ENCODE measurements around the gene CLIP1. TPM values are rescaled to one million over a fixed set of nuclear protein-coding genes. Genes with fewer than 3 reads are reported as not detected.
"Not testable (repeated sequence)": the region's sequence is repeated elsewhere in the genome, so short reads cannot be mapped to it uniquely, and the experiment has no call there.

The CLIP1 gene
- polyA plus RNA-seq, 1 donor (not counting 4 experiments of a cell fraction or from before 2014, with no cell fraction given): 54.0 TPM

GRCh38 chr12:122438822-122439221 is 16.4 kb upstream of the CLIP1 start:
- H3K9me1 ChIP-seq (ENCODE audit: control insufficient read depth, extremely low read depth, insufficient read depth, low read length); H3K4me3 ChIP-seq (ENCODE audit: control insufficient read depth in 2 of 3, extremely low read depth in 1 of 3, insufficient read depth in 2 of 3, low read depth in 1 of 3, low read length in 3 of 3); H3K9ac ChIP-seq (ENCODE audit: control insufficient read depth, extremely low read depth, insufficient read depth, low read length); H2AFZ ChIP-seq (ENCODE audit: control insufficient read depth, low read length); H3K27me3 ChIP-seq (ENCODE audit: control insufficient read depth, extremely low read depth, insufficient read depth, low read length); dilution Hi-C loops (cut with MboI; ENCODE audit: extremely low pct_ligation_motif_present, low sequenced_read_pairs); H3K9me3 ChIP-seq (ENCODE audit: control insufficient read depth, low read depth, low read length); H3K27ac ChIP-seq (ENCODE audit: control insufficient read depth, insufficient read depth, low read length); FAIRE-seq; H4K20me1 ChIP-seq (ENCODE audit: control insufficient read depth, extremely low read depth, insufficient read depth, low read length); H3K4me2 ChIP-seq (ENCODE audit: control insufficient read depth, extremely low read depth, insufficient read depth, low read depth, low read length); H3K79me2 ChIP-seq (ENCODE audit: control insufficient read depth, insufficient read depth, low read length); DNase-seq (ENCODE audit: low read depth, low spot score); H3K4me1 ChIP-seq (ENCODE audit: control insufficient read depth, extremely low read depth, insufficient read depth, low read length); H3K36me3 ChIP-seq (ENCODE audit: control insufficient read depth in 2 of 2, extremely low read depth in 1 of 2, insufficient read depth in 2 of 2, low read length in 2 of 2): not testable (repeated sequence)

DNA sequence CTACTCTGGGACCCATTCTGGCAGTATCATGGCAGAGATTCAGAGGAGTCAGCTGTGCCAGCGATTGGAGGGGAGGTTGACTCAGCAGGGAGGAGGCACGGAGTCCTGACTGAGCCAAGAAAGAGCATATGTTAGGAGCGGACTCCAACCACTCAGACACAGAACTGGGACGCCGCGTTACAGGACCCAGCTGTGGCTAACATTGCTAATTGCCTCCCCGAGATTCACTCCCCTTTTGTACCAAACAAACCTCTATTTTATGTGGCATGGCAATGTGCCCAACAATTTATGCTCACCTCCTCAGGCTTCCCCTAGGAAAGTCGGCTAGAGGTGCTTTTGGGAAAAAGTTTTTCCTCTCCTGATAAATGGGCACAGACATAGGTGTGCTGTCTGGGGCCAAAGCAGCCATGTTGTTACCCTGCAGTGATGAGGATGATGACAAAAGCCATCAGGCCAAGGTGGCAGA is 15.2 kb upstream of the CLIP1 start:
- FAIRE-seq (peak; percentile 84), DNase-seq (ENCODE audit: low read depth, low spot score) (no peak)
- no peak for TF ChIP-seq EZH2 (IDR thresholded peaks at IDR 0.05; ENCODE audit: low read length)
- TF ChIP-seq, protein P1, sequence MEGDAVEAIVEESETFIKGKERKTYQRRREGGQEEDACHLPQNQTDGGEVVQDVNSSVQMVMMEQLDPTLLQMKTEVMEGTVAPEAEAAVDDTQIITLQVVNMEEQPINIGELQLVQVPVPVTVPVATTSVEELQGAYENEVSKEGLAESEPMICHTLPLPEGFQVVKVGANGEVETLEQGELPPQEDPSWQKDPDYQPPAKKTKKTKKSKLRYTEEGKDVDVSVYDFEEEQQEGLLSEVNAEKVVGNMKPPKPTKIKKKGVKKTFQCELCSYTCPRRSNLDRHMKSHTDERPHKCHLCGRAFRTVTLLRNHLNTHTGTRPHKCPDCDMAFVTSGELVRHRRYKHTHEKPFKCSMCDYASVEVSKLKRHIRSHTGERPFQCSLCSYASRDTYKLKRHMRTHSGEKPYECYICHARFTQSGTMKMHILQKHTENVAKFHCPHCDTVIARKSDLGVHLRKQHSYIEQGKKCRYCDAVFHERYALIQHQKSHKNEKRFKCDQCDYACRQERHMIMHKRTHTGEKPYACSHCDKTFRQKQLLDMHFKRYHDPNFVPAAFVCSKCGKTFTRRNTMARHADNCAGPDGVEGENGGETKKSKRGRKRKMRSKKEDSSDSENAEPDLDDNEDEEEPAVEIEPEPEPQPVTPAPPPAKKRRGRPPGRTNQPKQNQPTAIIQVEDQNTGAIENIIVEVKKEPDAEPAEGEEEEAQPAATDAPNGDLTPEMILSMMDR (optimal IDR thresholded peaks at IDR 0.05 in 1 of 3, IDR thresholded peaks at IDR 0.05 in 1 of 3, conservative IDR thresholded peaks at IDR 0.05 in 1 of 3; ENCODE audit: extremely low read depth in 1 of 3, insufficient read depth in 2 of 3, low read length in 3 of 3): no peak
- Histone ChIP-seq H3K4me3 (ENCODE audit: control insufficient read depth in 2 of 3, extremely low read depth in 1 of 3, insufficient read depth in 2 of 3, low read depth in 1 of 3, low read length in 3 of 3) (peak overlapping the region in 1 of 3 experiments; percentile 23), H3K27me3 (ENCODE audit: control insufficient read depth, extremely low read depth, insufficient read depth, low read length) (no peaks in the 10 kb centered on the region), H3K9me1 (ENCODE audit: control insufficient read depth, extremely low read depth, insufficient read depth, low read length) (no peaks in the 10 kb centered on the region), H4K20me1 (ENCODE audit: control insufficient read depth, extremely low read depth, insufficient read depth, low read length) (no peaks in the 10 kb centered on the region), H3K4me2 (ENCODE audit: control insufficient read depth, extremely low read depth, insufficient read depth, low read depth, low read length) (peak overlapping the region; percentile 64), H3K9ac (ENCODE audit: control insufficient read depth, extremely low read depth, insufficient read depth, low read length) (peak overlapping the region; percentile 18), H3K36me3 (ENCODE audit: control insufficient read depth in 2 of 2, extremely low read depth in 1 of 2, insufficient read depth in 2 of 2, low read length in 2 of 2) (no peaks in the 10 kb centered on the region), H3K79me2 (ENCODE audit: control insufficient read depth, insufficient read depth, low read length) (no peaks in the 10 kb centered on the region), H2AFZ (ENCODE audit: control insufficient read depth, low read length) (peak overlapping the region; percentile 65), H3K4me1 (ENCODE audit: control insufficient read depth, extremely low read depth, insufficient read depth, low read length) (peaks cover 8% of the 10 kb centered on the region), H3K9me3 (ENCODE audit: control insufficient read depth, low read depth, low read length) (no peaks in the 10 kb centered on the region), H3K27ac (ENCODE audit: control insufficient read depth, insufficient read depth, low read length) (no peak overlapping the region)
- dilution Hi-C loops (cut with MboI; ENCODE audit: extremely low pct_ligation_motif_present, low sequenced_read_pairs): no loop called here

DNA sequence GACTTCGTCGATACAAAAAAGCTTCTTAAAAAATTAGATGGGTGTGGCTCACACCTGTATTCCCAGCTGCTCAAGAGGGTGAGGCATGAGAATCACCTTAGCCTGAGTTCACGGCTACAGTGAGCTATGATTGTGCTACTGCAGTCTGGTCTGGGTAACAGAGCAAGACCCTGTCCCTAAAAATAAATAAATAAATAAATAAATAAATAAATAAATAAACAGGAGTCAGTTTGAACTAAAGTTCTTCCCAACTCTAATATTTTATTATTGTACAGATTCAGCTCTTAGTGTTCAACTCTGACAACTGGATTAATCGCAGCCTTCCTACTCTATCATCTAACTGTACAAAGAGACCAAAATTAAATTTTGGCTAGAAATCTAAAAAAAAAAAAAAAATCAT is 12.7 kb upstream of the CLIP1 start:
- Histone ChIP-seq H3K79me2 (ENCODE audit: control insufficient read depth, insufficient read depth, low read length) (no peaks in the 10 kb centered on the region), H3K4me2 (ENCODE audit: control insufficient read depth, extremely low read depth, insufficient read depth, low read depth, low read length) (no peak overlapping the region), H2AFZ (ENCODE audit: control insufficient read depth, low read length) (no peak overlapping the region), H3K4me3 (ENCODE audit: control insufficient read depth in 2 of 3, extremely low read depth in 1 of 3, insufficient read depth in 2 of 3, low read depth in 1 of 3, low read length in 3 of 3) (no peak overlapping the region), H3K9me1 (ENCODE audit: control insufficient read depth, extremely low read depth, insufficient read depth, low read length) (no peaks in the 10 kb centered on the region), H3K27me3 (ENCODE audit: control insufficient read depth, extremely low read depth, insufficient read depth, low read length) (no peaks in the 10 kb centered on the region), H4K20me1 (ENCODE audit: control insufficient read depth, extremely low read depth, insufficient read depth, low read length) (no peaks in the 10 kb centered on the region), H3K9ac (ENCODE audit: control insufficient read depth, extremely low read depth, insufficient read depth, low read length) (no peak overlapping the region), H3K9me3 (ENCODE audit: control insufficient read depth, low read depth, low read length) (no peaks in the 10 kb centered on the region), H3K36me3 (ENCODE audit: control insufficient read depth in 2 of 2, extremely low read depth in 1 of 2, insufficient read depth in 2 of 2, low read length in 2 of 2) (no peaks in the 10 kb centered on the region), H3K27ac (ENCODE audit: control insufficient read depth, insufficient read depth, low read length) (no peak overlapping the region), H3K4me1 (ENCODE audit: control insufficient read depth, extremely low read depth, insufficient read depth, low read length) (peaks cover 8% of the 10 kb centered on the region)
- DNase-seq (ENCODE audit: low read depth, low spot score) (no peak), FAIRE-seq (no peak)
- dilution Hi-C loops (cut with MboI; ENCODE audit: extremely low pct_ligation_motif_present, low sequenced_read_pairs): no loop called here
- TF ChIP-seq, protein P1 (optimal IDR thresholded peaks at IDR 0.05 in 1 of 3, IDR thresholded peaks at IDR 0.05 in 1 of 3, conservative IDR thresholded peaks at IDR 0.05 in 1 of 3; ENCODE audit: extremely low read depth in 1 of 3, insufficient read depth in 2 of 3, low read length in 3 of 3): no peak
- TF ChIP-seq EZH2 (IDR thresholded peaks at IDR 0.05; ENCODE audit: low read length): no peak

DNA sequence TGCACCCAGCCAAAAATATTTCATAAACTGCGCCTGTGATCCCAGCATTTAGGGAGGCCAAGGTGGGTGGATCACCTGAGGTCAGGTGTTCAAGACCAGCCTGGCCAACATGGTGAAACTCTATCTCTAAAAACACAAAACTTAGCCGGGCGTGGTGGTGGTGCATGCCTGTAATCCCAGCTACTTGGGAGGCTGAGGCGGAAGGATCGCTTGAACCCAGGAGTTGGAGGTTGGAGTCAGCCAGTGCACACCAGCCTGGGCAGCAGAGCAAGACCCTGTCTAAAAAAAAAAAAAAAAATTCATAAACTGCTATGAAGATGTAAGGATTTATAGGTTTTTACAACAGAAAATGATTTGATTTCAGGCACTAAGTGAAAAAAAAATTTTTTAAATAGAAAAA is 6.6 kb upstream of the CLIP1 start:
- H3K27me3 ChIP-seq (ENCODE audit: control insufficient read depth, extremely low read depth, insufficient read depth, low read length); H4K20me1 ChIP-seq (ENCODE audit: control insufficient read depth, extremely low read depth, insufficient read depth, low read length); H3K4me3 ChIP-seq (ENCODE audit: control insufficient read depth in 2 of 3, extremely low read depth in 1 of 3, insufficient read depth in 2 of 3, low read depth in 1 of 3, low read length in 3 of 3); H3K9me1 ChIP-seq (ENCODE audit: control insufficient read depth, extremely low read depth, insufficient read depth, low read length); H3K36me3 ChIP-seq (ENCODE audit: control insufficient read depth in 2 of 2, extremely low read depth in 1 of 2, insufficient read depth in 2 of 2, low read length in 2 of 2); dilution Hi-C loops (cut with MboI; ENCODE audit: extremely low pct_ligation_motif_present, low sequenced_read_pairs); H3K9ac ChIP-seq (ENCODE audit: control insufficient read depth, extremely low read depth, insufficient read depth, low read length); H3K9me3 ChIP-seq (ENCODE audit: control insufficient read depth, low read depth, low read length); H3K79me2 ChIP-seq (ENCODE audit: control insufficient read depth, insufficient read depth, low read length); H2AFZ ChIP-seq (ENCODE audit: control insufficient read depth, low read length); DNase-seq (ENCODE audit: low read depth, low spot score); H3K4me1 ChIP-seq (ENCODE audit: control insufficient read depth, extremely low read depth, insufficient read depth, low read length); H3K4me2 ChIP-seq (ENCODE audit: control insufficient read depth, extremely low read depth, insufficient read depth, low read depth, low read length); FAIRE-seq; H3K27ac ChIP-seq (ENCODE audit: control insufficient read depth, insufficient read depth, low read length): not testable (repeated sequence)
